Keratinocyte (primary cell): Measurements from ENCODE around the gene CDC16.

Experiments used
- EZH2 ChIP-seq: IDR thresholded peaks from one replicate; pipeline ENCODE4 v1.6.1; 2012; ENCODE audit warnings: inconsistent platforms, mild to moderate bottlenecking, low read length, moderate library complexity
- TF ChIP-seq, protein P1 (sequence below), 3 experiments: IDR thresholded peaks in 1 of 3; conservative IDR thresholded peaks in 1 of 3; optimal IDR thresholded peaks in 1 of 3; 2 replicates in 2 of 3; 3 replicates in 1 of 3; pipeline versions ENCODE3 to v1.5.1; 2011; ENCODE audit warnings: low read length in 3 of 3, mild to moderate bottlenecking in 3 of 3, moderate library complexity in 2 of 3, control low read depth in 1 of 3, inconsistent platforms in 1 of 3; ENCODE audit not compliant: insufficient read depth in 2 of 3; ENCODE audit errors: extremely low read depth in 1 of 3

DNA sequence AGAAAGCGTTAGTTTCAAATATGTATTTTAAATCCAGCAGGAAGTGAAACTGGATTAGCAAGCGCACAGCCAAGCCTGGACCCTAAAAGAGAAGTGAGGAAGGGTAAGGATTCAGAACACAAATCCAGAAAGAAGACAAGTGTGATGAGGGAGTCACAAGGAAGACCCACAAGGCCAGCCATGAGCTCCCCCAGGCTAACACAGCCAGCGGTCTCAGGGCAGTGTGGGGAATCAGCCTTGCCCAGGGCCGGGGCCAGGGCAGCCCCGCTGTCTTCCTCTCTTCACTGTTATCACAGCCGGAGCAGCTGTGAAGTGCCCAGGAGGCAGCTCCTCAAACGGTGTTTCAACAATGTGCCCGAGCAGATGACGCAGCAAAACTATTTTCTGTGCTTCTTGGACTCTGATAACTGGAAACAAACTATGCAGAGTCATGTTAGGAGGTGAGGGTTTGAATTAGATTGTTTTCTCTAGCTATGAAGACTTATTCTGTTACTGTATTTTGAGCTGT, 12.2 kb upstream of the CDC16 start:
- TF ChIP-seq, protein P1, sequence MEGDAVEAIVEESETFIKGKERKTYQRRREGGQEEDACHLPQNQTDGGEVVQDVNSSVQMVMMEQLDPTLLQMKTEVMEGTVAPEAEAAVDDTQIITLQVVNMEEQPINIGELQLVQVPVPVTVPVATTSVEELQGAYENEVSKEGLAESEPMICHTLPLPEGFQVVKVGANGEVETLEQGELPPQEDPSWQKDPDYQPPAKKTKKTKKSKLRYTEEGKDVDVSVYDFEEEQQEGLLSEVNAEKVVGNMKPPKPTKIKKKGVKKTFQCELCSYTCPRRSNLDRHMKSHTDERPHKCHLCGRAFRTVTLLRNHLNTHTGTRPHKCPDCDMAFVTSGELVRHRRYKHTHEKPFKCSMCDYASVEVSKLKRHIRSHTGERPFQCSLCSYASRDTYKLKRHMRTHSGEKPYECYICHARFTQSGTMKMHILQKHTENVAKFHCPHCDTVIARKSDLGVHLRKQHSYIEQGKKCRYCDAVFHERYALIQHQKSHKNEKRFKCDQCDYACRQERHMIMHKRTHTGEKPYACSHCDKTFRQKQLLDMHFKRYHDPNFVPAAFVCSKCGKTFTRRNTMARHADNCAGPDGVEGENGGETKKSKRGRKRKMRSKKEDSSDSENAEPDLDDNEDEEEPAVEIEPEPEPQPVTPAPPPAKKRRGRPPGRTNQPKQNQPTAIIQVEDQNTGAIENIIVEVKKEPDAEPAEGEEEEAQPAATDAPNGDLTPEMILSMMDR (optimal IDR thresholded peaks at IDR 0.05 in 1 of 3, IDR thresholded peaks at IDR 0.05 in 1 of 3, conservative IDR thresholded peaks at IDR 0.05 in 1 of 3; ENCODE audit: extremely low read depth in 1 of 3, insufficient read depth in 2 of 3, low read length in 3 of 3): no peak
- no peak for TF ChIP-seq EZH2
